ENCODE measurements around the gene TSBP1. TPM values are rescaled to one million over a fixed set of nuclear protein-coding genes. Genes with fewer than 3 reads are reported as not detected.

The TSBP1 gene
- total RNA-seq, 3 donors from 2014 or later, result not detected

- intact Hi-C loops (cut with DNase I, micrococcal nuclease), result no loop called here
- no peak for DNase-seq
- H3K36me3 ChIP-seq (ENCODE audit: low read depth), result no peaks in the 10 kb centered on the region
- no peaks in the 10 kb centered on the region for H3K4me1 ChIP-seq (ENCODE audit: low read depth)
- TF ChIP-seq CTCF (IDR thresholded peaks at IDR 0.05), result no peak
- ATAC-seq, result no peak
- H3K4me3 ChIP-seq, result no peak overlapping the region
- H3K9me3 ChIP-seq, result no peaks in the 10 kb centered on the region
These were observed 16.1 kb upstream of the TSBP1 start for GRCh38 chr6:32387589-32388340.

GRCh38 chr6:32386040-32386439 lies 14.3 kb upstream of the TSBP1 start:
- Histone ChIP-seq H3K4me3 (no peak overlapping the region), H3K36me3 (ENCODE audit: low read depth) (no peaks in the 10 kb centered on the region), H3K4me1 (ENCODE audit: low read depth) (no peaks in the 10 kb centered on the region), H3K9me3 (no peaks in the 10 kb centered on the region)
- intact Hi-C loops (cut with DNase I, micrococcal nuclease), result no loop called here
- no peak for TF ChIP-seq CTCF (IDR thresholded peaks at IDR 0.05)
- DNase-seq (no peak), ATAC-seq (no peak)

- no peaks in the 10 kb centered on the region for H3K4me1 ChIP-seq (ENCODE audit: low read depth)
- no peaks in the 10 kb centered on the region for H3K9me3 ChIP-seq
- intact Hi-C loops (cut with DNase I, micrococcal nuclease), result no loop called here
- no peak overlapping the region for H3K4me3 ChIP-seq
- TF ChIP-seq CTCF (IDR thresholded peaks at IDR 0.05), result no peak
- DNase-seq (no peak), ATAC-seq (no peak)
- no peaks in the 10 kb centered on the region for H3K36me3 ChIP-seq (ENCODE audit: low read depth)
These were observed 11.2 kb upstream of the TSBP1 start for GRCh38 chr6:32382757-32383420.

- intact Hi-C loops (cut with DNase I, micrococcal nuclease), result no loop called here
- Histone ChIP-seq H3K36me3 (ENCODE audit: low read depth) (no peaks in the 10 kb centered on the region), H3K4me1 (ENCODE audit: low read depth) (no peaks in the 10 kb centered on the region), H3K9me3 (no peaks in the 10 kb centered on the region), H3K4me3 (no peak overlapping the region)
- DNase-seq (no peak), ATAC-seq (no peak)
- TF ChIP-seq CTCF (IDR thresholded peaks at IDR 0.05), result no peak
These were observed 7.8 kb upstream of the TSBP1 start for GRCh38 chr6:32379545-32379944.

- Histone ChIP-seq H3K4me3 (no peak overlapping the region), H3K9me3 (no peaks in the 10 kb centered on the region), H3K4me1 (ENCODE audit: low read depth) (no peaks in the 10 kb centered on the region), H3K36me3 (ENCODE audit: low read depth) (no peaks in the 10 kb centered on the region)
- ATAC-seq (no peak), DNase-seq (no peak)
- intact Hi-C loops (cut with DNase I, micrococcal nuclease), result no loop called here
- no peak for TF ChIP-seq CTCF (IDR thresholded peaks at IDR 0.05)
These were observed 4.2 kb upstream of the TSBP1 start for GRCh38 chr6:32375739-32376529.
